ENCODE data around the gene TKFC. TPM values are rescaled to one million over a fixed set of nuclear protein-coding genes. Genes with fewer than 3 reads are reported as not detected.

Gene TKFC
- total and polyA plus RNA-seq, 9 of the 15 experiments (the other 6 are each of a cell fraction or from before 2014, with no cell fraction given): 2.0 to 61.7 (median 28.5) TPM

DNA sequence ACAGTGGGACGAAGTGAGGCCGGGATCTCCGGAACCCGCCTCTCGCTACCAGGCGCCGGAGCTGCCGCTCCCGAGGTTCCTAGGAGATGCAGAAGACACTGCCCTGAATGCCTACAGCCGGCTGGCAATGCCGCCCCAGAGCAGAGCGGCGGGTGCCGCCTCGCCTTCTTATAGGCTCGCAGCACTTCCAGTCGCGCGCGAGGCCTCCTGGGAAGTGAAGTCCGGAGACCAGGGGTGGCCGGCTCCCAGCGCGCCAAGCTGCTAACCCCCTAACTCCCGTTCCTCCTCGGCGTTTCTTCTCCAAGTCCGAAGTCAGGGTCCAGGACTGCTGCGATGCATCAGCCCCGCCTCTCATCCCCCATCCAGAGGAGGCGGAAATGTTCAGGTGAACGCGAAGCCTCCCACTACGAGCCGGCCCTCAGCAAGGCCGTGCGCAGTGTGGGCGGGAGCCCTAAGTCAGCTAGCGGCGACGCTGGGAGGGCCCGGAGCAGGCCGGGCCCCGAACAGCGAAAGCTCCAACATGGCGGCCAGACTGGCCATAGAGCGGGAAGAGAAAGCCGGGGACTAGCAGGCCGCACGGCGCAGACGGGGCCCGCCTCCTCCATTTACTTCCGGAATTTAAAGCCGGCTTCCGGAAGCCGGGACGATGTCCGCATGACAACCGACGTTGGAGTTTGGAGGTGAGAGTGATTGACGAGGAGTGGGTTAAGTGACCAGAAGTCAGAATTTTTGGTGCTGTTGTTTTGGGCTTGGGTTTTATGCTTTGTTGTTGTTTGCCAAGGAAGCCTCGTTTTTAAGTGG, 28.9 kb downstream of the TKFC start, which contains the start of the genes CYB561A3 and TMEM138:
Gene CYB561A3 (minus strand): TSS at position 142 of the 801 bp plus-strand sequence. CDS start 5,169 bp downstream, outside the sequence.
Gene TMEM138 (plus strand): TSS at position 634 of the 801 bp plus-strand sequence. CDS start 2,017 bp downstream, outside the sequence.
- Histone ChIP-seq H3K27me3 (ENCODE audit: control insufficient read depth in 2 of 2, insufficient read depth in 2 of 2, low read length in 2 of 2) (no peaks in the 10 kb centered on the region), H3K9me3 (replicated peaks; ENCODE audit: control insufficient read depth, insufficient read depth, low read depth, low read length) (no peaks in the 10 kb centered on the region), H3K79me2 (ENCODE audit: control insufficient read depth, insufficient read depth, low read length) (peaks cover 64% of the 10 kb centered on the region), H3K4me1 (replicated peaks in 1 of 2; ENCODE audit: control insufficient read depth in 2 of 2, insufficient read depth in 2 of 2, low read length in 2 of 2) (peaks cover 24 to 36% of the 10 kb centered on the region in 2 experiments), H2AFZ (ENCODE audit: low read depth, low read length) (peak within 1 kb of the TSS; percentile 98), H3K36me3 (ENCODE audit: control insufficient read depth, insufficient read depth, low read length) (peaks cover 37% of the 10 kb centered on the region), H3K9me1 (ENCODE audit: control insufficient read depth, insufficient read depth, low read length) (no peaks in the 10 kb centered on the region), H3K4me2 (ENCODE audit: insufficient read depth, low read length) (peak within 1 kb of the TSS; percentile 100), H3K9ac (ENCODE audit: insufficient read depth in 1 of 2, low read depth in 2 of 2, low read length in 2 of 2) (peak within 1 kb of the TSS; percentile 97 to 99), H3K4me3 (peak within 1 kb of the TSS; percentile 67), H4K20me1 (replicated peaks; ENCODE audit: control insufficient read depth, insufficient read depth, low read length) (no peaks in the 10 kb centered on the region), H3K27ac (ENCODE audit: extremely low read depth, low read depth, low read length) (peak within 1 kb of the TSS; percentile 96)
- ATAC-seq: peak; percentile 94
- DNase-seq (ENCODE audit: extremely low read depth in 1 of 4, low spot score in 3 of 4): peak; percentile 90 to 96 (median 91)
- under 1% methylated on average over 62 of the region's 63 CpGs for WGBS (ENCODE audit: insufficient coverage, low coverage, missing lambda C conversion rate)
- POLR2A ChIA-PET: interaction anchor here (0.5 to 4.6 kb wide), 28 partner anchors 9 to 1230 kb away, joined by 3 to 37 read pairs (median 3); partner anchors contain the start of genes CPSF7, DDB1, SDHAF2 and TKFC
- FAIRE-seq: peak; percentile 78
- CTCF ChIA-PET (ENCODE audit: low intra/inter-chr PET ratio): no interaction called here
- no TSS peak for BruUV-seq (replicated peaks)
- intact Hi-C loops (cut with micrococcal nuclease): loop anchor here (2.0 kb wide), 1 partner anchor 29 kb away; the partner anchor contains the start of genes DDB1 and TKFC
- in situ Hi-C loops (cut with MboI): no loop called here
- TF ChIP-seq ZNF408 (CRISPR knock-in tag; IDR thresholded peaks at IDR 0.05; ENCODE audit: low read depth) (no peak), ZKSCAN8 (CRISPR knock-in tag; IDR thresholded peaks at IDR 0.05) (no peak), MTF1 (CRISPR knock-in tag; IDR thresholded peaks at IDR 0.05; ENCODE audit: borderline replicate concordance) (no peak), CHCHD3 (CRISPR knock-in tag; IDR thresholded peaks at IDR 0.05) (no peak), ARHGAP35 (IDR thresholded peaks at IDR 0.05; ENCODE audit: partially characterized antibody) (no peak), ZNF778 (CRISPR knock-in tag; IDR thresholded peaks at IDR 0.05) (no peak), SRF (CRISPR knock-in tag; IDR thresholded peaks at IDR 0.05) (no peak), POLR2G (IDR thresholded peaks at IDR 0.05; ENCODE audit: low read depth, low read length) (peak; percentile 97), FOS (IDR thresholded peaks at IDR 0.05; ENCODE audit: extremely low read depth, insufficient read length) (no peak), ZFX (CRISPR knock-in tag; IDR thresholded peaks at IDR 0.05) (peak; percentile 100), RNF2 (IDR thresholded peaks at IDR 0.05) (peak; percentile 63), SAFB2 (IDR thresholded peaks at IDR 0.05; ENCODE audit: borderline replicate concordance, low read depth, low read length, severe bottlenecking) (no peak), NEUROD1 (IDR thresholded peaks at IDR 0.05; ENCODE audit: borderline replicate concordance, low read depth, low read length, partially characterized antibody) (peak; percentile 26)
- TF ChIP-seq, protein P1, sequence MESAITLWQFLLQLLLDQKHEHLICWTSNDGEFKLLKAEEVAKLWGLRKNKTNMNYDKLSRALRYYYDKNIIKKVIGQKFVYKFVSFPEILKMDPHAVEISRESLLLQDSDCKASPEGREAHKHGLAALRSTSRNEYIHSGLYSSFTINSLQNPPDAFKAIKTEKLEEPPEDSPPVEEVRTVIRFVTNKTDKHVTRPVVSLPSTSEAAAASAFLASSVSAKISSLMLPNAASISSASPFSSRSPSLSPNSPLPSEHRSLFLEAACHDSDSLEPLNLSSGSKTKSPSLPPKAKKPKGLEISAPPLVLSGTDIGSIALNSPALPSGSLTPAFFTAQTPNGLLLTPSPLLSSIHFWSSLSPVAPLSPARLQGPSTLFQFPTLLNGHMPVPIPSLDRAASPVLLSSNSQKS (CRISPR knock-in tag; IDR thresholded peaks at IDR 0.05): no peak
- TF ChIP-seq, protein P2, sequence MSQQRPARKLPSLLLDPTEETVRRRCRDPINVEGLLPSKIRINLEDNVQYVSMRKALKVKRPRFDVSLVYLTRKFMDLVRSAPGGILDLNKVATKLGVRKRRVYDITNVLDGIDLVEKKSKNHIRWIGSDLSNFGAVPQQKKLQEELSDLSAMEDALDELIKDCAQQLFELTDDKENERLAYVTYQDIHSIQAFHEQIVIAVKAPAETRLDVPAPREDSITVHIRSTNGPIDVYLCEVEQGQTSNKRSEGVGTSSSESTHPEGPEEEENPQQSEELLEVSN (IDR thresholded peaks at IDR 0.05; ENCODE audit: borderline replicate concordance in 1 of 2, extremely low read depth in 1 of 2, insufficient read depth in 1 of 2, insufficient read length in 1 of 2, low read depth in 1 of 2, low read length in 1 of 2, poor library complexity in 1 of 2, severe bottlenecking in 1 of 2): peak; percentile 93 to 98
- TF ChIP-seq, protein P3, sequence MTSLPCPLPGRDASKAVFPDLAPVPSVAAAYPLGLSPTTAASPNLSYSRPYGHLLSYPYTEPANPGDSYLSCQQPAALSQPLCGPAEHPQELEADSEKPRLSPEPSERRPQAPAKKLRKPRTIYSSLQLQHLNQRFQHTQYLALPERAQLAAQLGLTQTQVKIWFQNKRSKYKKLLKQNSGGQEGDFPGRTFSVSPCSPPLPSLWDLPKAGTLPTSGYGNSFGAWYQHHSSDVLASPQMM (CRISPR knock-in tag; IDR thresholded peaks at IDR 0.05): no peak

Data from K562 (cell line).